Measurements from ENCODE around the gene NOXA1.
A peak's percentile ranks its signal among the peaks of the same experiment; 100 is the strongest.

NOXA1 gene

DNA sequence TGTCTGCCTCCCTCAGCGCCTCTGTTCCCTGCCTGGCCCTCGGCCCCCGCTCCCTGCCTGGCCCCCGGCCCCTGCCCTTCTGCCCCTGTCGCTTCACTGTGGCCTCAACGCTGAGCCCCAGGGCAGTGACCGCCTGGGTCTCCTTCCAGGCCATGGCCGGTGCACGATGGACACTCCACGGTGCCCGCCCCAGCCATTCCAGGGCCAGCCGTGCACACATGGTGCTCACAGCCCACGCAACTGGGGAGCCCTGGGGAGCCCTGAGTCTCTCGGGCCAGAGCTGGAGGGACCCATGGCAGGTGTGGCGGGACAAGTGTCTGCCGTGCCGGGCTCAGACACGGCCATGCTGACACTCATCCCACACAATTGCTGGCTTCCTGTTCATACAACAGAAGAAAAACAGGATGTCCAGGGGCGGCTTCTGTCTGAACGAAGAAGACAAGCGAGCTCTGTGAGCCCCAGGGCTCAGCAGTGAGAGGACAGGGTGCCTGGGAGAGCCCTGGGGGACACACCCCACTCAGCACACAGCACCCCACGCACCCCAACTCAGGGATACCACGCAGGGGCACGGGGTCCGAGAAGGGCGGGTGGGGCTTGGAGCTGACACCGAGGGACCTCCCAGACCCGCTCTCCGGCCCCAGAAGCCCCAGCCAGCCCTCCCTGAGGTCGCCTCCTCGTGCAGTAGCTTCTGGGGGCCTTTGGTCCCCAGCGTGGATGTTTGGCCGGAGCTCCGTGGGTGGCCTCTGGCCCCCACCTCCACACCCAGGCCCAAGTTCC is 35.9 kb upstream of the NOXA1 start:
- DNase-seq (ENCODE audit: low spot score), result peak; percentile 55

DNA sequence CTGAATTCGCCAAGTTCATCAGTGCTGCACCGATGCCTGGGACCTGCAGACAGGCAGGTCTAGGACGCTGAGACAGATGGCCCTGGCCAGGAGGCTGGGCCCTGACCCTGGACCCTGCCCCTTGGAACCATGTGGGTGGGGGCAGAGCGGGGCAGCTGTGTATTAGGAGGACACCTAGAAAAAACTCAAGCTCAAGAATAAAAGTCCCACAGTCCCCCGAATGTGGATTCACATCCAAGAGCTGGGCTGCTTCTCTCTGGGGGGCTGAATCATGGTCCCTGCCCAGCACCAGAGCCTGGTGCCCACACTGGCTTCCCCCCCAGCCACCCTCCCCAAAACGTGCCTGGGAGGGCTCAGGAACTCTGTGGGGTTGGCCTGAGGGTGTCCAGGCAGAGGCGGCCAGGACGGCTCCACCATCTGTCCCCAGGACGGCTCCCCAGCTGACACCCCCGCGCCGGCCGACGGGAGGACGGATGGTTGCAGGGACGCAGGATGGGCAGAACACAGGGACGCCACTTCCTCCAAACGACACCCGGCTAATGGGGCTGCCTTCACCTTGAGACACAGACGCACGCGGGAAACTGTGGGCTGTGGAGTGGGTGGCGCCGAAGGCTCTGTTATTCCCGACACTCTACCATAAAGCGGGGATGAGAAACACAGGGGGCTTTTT is 35.2 kb upstream of the NOXA1 start:
- DNase-seq (ENCODE audit: low spot score), result no peak

DNA sequence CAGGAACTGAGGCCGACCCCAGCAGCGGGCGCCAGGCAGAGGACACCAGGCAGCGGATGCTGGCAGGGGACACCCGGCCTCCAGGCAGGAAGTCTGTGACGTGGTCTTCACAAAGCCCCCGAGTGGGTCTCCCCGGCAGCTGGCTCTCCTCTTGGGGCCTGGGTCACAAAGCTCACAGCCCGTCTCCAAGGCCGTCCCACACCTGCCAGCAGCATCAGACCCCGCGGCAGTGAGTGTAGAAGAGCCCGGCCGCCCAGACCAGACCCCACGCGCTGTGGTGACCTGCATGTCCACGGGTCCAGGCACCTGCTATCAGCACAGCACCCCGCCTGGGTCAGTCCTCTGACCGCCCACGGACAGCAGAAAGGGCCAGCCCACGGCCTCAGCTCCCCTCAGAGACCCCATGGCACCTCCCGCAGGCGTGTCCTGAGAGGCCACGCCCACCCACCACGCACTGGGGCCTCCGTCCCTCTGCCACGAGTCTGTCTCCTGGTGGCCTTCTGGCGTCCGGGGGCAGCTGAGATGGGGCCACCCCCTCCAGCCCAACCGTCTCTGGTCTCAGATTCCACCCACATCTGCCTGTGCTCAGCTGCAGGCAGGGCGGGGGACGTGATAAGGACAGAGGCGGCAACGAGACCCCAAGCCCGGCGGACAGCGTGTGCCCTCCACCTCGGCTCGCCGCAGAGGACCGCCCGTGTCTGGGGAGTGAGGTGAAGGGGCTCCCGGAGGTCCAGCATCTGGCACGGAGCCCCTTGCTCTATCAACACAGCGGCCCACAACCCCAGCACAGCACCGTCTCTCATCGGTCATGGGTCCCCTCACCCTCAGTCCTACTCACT is 34.4 kb upstream of the NOXA1 start:
- no peak for DNase-seq (ENCODE audit: low spot score)

DNA sequence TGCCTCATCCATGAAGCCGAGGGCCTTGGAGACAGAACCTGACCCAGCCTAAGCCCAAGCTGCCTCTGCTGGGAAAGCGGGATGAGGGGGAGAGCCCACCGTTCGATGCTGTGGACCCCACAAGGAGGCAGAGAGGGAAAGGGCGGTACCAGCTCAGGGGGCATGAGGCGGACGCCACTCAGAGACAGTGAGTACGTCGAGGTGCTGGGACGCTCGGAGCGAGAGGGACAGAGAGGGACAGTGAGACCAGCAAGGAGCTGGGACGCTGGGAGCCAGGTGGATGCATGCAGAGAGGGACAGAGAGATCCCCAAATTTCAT is 33.8 kb upstream of the NOXA1 start:
- DNase-seq (ENCODE audit: low spot score), result no peak

DNA sequence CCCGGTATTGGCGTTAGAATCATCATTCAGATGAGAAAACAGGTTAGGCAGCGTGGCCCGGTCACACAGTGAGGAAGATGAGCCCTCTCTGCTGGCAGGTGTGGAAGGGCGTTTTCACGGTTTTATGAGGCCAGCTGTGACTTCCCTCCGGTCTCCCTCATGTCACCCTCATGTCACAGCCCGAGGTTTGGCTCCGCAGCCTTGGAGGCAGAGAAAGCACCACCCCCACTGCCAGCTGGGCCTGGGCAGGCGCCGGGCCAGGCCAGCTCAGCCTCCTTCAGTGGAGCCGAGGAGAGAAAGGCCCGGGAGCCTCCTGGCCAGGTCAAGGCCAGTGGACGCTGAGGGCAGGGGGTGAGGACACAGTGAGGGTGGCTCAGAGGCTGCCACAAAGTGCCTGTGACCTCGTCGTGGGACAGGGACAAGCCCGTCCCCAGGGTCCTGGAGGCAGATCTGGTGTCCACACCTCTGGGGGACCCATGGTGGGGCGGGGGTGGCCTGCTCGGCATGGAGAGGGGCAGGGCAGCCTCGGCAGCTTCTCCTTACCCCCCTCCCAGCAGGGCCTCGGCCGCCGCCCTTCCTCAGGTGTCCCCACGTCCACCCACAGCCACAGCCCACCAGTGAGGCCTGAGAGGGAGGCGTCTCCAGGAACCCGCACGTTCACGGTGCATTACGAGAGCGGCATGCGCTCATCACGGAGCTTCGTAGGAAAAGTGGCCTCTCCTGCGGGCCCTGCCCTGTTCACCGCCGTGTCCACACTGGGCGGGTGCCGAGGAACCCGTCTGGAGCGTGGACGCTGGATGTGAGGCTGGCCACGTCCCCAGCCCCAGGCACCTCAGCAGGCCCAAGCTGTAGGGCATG is 32.4 kb upstream of the NOXA1 start:
- DNase-seq (ENCODE audit: low spot score), result no peak

DNA sequence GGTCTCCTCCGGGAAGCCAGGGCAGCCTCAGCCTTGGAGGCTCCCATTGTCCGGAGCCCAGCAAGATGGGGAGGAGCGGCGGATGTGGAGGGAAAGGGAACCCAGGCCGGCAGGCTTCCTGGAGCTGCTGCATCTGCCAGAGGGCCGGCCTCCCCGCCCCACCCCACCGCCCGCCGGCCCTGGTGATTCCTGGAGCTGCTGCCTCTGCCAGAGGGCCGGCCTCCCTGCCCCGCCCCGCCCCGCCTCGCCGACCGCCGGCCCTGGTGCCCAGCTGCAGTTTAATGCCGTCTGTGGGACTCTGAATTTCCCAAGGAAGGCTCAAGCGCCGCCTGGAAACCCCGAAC is 31.8 kb upstream of the NOXA1 start:
- DNase-seq (ENCODE audit: low spot score), result no peak

DNA sequence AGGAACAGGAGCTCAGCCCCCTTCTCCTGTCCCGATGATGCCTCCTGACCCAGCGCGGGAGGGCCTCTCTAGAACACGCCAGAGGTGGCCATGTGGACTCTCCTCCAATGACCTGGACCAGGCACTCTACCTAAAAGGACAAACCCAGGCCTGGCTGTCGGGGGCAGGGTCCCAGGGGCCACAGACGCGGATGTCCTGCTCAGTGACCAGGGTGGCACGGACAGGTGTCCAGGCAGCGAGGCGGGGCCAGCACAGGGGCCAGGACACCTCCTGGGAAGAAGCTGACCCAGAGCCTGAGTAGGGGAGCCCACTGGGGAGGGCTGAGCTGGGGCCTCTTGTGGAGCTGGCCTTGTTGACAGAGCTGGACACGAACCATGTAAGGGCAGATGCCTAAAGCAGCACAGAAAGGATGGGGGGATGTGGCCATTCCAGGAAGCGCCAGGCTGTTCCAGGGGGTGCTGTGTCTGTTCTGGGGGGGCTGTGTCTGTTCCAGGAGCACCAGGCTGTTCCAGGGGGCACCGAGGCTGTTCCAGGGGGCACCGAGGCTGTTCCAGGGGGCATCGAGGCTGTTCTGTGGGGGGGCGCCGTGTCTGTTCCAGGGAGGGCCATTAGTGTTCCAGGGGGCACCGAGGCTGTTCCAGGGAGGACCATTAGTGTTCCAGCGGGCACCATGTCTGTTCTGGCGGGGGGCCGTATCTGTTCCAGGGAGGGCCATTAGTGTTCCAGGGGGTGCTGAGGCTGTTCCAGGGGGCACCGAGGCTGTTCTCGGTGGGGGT is 30.8 kb upstream of the NOXA1 start:
- DNase-seq (ENCODE audit: low spot score), result no peak

DNA sequence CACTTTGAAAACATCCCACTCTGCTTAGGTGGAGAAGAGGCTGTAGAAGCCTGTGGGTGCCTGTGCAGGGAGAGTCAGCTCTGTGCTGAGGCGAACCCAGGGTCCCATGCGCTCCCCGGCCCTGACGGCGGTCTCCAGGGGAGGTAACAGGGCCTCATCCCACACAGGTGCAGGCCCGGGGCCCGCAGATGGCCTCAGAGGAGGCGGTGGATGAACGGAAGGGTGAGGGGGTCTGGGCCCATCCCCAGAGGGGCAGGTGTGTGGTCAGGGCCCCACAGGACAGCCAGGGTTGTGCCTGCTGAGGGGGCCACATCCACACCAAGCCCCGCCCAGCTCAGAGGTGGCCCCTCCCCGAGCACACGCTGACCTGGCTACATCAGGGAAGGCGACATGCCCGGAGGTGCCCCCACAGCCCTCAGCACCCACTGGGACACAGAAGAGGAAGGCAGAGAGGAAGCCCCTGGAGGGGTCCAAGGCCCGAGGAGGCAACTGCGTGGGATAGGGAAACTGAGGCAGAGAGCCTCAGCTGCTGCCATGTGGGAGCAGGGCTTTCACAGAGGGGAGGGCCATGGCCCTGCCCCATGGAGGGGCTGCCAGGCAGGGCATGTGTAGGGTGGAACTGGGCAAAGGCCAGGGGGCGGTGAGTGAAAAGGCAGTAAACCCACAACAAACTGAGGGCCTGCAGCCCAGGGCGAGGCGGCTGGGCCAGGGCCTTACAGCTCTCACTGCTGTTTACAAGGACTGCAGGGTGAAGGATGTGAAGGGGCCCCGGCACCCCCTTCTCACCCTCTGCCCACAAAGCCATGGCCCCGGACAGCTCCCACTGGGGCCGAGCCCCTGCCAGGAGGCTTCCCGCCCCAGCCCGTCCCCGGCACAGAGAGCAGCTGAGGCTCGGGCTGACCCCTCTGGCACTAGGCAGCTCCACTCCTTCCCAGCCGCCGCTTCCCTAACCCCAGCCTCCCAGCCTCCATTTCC is 29.7 kb upstream of the NOXA1 start:
- DNase-seq (ENCODE audit: low spot score), result no peak

DNA sequence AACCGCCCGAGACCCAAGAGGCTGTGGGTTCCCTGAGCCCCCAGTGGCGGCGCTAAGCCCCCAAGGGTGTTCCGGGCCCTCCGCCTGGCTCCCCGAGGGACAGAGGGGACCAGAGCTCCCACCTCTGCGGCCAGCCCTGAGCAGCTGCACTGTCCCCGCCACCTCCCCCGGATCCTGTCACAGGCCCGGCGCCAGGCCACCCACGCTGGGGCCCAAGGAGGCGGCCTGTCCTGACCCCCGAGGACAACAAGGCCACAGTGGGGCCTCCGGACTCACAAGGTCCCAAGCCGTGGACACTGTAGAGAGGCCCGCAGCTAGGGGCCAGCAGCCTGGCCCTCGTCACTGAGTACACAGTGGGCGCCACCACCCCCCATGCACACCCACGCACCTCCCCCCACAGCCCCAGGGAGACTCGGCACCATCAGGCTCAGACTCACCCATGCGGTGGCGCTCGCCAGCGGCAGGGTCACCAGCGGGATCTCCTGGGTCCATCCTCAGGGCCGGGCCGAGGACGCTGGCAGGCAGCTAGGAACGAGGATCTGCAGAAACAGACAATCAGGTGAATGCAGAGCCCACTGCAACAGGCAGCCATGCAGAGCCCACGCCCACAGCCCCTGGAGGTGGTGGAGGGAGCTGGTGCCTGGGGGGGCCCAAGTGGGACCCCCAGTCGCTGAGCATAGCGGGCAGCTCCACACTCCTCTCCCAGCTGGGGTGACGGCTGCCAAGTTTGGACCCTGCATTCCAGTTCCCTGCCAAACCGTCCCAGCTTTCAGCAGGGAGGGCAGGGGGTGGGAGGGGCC is 28.1 kb upstream of the NOXA1 start:
- DNase-seq (ENCODE audit: low spot score), result no peak

DNA sequence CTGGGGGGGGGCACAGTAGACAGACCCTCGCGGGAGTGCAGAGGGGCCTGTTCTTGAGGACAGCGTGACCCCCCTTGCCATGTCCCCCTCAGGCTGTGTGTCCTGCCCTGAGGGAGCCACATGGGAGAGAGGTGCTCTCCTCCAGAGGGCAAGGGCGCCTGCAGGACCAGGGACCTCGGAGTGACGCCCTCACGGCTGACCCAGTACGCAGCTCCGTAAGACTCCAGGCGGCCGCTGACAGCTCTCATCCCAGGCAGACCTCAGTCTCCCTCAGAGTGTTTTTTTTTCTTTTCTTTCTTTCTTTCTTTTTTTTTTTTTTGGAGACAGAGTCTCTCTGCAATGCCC is 27.6 kb upstream of the NOXA1 start:
- DNase-seq (ENCODE audit: low spot score), result no peak

DNA sequence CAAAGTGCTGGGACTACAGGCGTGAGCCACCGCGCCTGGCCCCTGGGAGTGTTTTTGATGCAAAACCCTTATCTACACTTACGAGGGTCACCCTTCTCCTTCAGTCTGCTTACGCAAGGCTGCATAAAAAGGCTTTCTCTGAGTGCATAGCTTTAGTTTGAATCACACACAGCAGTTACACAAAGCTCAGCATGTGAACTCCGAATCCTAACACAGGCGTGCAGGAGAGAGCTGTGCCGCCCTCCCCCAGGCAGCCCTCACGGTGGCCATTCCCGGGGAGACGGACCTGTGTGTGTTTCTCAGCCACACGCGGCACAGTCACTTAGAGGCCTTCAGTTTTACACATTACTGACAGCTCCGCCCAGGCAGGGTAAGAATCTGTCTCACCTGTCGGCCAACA is 27.0 kb upstream of the NOXA1 start:
- DNase-seq (ENCODE audit: low spot score), result no peak

DNA sequence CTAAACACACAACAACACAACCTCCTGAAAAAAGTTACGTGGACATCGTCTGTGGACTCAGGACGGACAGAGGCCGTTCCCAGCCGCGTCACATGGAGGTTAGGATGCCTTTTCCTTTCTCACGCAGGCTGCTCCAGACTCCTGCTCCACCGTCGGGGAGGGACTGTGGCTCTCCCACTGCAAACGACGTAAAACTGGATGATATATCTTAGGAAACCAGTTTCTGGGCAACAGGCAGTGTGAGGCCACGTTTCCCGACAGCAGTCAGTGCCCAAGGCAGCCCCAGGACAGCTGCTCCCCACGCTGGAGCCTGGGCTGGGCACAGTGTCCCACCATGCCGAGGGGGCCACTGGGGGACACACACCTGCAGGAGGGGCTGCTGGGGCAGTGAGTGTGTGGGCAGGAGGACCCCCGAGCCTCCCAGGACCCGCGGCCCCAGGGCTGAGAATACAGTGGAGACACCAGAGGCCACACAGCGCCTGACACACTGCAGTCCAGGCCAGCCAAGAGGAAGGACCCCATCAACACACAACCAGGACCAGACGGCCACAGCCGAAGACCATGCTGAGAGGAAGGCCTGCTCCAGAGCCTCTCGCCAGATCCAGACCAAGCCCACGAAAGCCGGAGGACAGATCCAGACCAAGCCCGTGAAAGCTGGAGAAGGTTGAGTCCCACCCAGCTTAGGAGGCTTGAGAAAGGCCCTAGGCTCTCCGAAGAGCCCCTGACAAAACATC is 26.4 kb upstream of the NOXA1 start:
- DNase-seq (ENCODE audit: low spot score), result no peak

DNA sequence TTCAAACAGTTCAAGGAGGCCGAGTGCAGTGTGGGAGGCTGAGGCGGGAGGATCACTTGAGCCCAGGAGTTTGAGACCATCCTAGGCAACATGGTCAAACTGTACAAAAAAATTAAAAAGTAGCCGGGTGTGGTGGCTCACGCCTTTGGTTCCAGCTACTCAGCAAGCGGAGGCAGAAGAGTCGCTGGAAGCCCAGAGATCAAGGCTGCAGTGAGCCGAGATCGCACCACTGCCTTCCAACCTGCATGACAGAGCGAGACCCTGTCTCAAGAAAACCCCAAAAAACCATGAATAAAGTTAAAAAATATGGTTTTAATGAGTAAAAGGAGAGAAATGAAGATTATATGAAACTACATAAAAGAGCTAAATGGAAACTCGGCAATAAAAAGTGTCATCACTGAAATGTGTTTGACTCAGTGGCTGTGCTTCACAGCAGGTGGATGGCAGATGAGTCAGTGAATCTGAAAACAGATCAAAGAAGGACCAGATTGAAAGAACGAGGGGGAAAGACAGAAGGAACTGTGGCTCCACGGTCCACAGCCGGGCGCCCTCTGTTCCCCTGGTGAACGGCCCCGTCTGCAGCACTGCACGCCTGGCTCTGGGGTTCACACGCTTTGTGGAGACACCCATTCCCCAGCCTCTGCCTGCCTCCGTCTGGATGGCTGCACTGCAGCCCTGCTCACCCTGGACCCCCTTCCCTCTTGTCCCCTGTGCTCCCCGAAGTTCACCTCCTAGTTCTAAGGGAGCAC is 25.3 kb upstream of the NOXA1 start:
- no peak for DNase-seq (ENCODE audit: low spot score)

DNA sequence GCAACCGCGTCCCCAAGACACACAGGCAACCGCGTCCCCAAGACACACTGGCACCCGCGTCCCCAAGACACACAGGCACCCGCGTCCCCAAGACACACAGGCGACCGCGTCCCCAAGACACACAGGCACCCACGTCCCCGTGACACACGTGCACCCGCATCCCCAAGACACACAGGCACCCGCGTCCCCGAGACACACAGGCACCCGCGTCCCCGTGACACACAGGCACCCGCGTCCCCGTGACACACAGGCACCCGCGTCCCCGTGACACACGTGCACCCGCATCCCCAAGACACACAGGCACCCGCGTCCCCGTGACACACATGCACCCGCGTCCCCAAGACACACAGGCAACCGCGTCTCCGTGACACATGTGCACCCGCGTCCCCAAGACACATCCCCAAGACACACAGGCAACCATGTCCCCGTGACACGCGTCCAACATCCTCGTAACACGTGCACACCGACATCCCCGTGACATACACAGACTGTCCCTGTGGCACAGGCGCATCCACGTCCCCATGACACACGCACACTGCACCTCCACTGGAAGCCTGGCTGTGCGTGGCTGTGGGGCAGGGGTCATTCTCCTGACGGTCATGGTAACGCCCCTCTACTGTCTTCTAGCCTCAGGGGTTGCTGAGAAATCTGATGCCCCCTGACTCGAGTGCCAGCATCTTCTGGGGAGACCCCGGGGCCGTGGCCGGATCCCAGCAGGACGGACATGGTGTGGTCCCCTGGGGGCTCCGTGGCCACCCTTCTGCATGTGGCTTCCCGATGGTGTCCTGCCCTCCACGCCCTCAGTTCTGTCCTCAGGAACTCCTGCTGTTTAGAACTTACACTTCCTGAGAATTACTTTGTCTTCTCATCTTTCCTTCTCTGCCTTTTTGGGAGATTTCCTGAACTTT is 24.4 kb upstream of the NOXA1 start:
- no peak for DNase-seq (ENCODE audit: low spot score)

DNA sequence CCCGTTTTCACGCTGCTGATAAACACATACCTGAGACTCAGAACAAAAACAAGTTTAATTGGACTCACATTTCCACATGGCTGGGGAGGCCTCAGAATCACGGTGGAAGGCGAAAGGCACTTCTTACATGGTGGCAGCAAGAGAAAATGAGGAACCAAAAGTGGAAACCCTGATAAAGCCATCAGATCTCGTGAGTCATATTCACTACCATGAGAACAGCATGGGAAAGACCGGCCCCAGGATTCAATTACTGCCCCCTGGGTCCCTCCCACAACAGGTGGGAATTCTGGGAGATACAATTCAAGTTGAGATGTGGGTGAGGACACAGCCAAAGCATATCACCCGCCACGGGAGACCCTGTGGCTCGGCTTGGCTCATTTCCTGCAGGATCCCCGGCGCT is 20.4 kb upstream of the NOXA1 start:
- no peak for DNase-seq (ENCODE audit: low spot score)

DNA sequence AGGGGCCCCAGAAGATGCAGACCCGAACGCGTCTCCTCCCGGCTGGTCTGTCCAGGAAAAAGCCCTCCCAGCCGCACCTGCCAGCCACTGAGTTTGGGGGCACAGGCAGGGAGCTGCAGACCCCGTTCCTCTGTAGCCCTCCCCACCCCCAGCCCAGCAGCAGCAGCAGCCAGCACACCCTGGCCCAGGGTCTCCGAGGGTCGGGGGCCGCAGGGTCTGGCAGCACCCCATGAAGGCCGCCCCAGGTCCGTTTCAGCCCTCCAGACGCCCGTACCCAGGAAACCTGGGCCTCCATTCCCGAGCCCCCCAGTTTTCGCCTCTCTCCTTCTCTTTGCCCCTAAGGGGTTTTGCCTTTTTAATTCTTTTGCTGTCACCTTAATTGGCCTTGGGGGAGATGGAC is 19.9 kb upstream of the NOXA1 start:
- no peak for DNase-seq (ENCODE audit: low spot score)

DNA sequence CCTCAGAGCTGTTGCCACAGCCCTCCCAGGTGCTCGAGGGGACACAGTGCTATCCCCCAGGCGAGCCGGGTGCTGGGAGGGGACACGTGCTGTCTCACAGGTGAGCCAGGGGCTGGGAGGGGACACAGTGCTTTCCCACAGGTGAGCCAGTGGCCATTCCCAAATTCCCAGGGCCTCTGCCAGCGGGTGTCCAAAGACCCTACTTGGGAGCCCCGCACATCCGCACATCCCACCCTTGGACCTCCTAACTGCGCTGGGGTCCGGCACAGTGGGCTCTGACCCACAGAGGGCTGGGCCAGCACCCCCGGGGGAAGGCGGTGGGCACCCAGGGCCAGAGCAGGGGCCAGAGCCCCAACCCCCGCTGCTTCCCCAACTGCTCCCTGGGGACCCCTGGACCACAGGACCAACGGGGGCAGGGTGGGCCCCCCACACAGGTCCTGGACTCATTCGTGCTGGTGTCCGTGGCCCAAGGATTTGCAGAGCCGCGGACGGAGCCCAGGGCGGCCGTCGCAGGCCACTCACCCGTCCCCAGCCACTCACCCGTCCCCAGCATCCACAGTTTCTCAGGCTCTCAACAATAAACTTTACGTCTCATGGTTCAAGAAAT is 18.1 kb upstream of the NOXA1 start:
- DNase-seq (ENCODE audit: low spot score), result no peak
